Measurements from ENCODE around the gene MYO1D. TPM values are rescaled to one million over a fixed set of nuclear protein-coding genes. Genes with fewer than 3 reads are reported as not detected.

The MYO1D gene
- total and polyA plus RNA-seq, 2 donors (not counting 3 experiments of a cell fraction or from before 2014, with no cell fraction given), result 37.8 to 85.5 TPM

- Histone ChIP-seq H3K9me1 (replicated peaks; ENCODE audit: control insufficient read depth, extremely low read depth, insufficient read depth, low read length) (no peaks in the 10 kb centered on the region), H3K4me1 (ENCODE audit: control insufficient read depth, extremely low read depth, insufficient read depth, low read length) (no peaks in the 10 kb centered on the region), H3K27me3 (ENCODE audit: control insufficient read depth in 2 of 2, insufficient read depth in 2 of 2, low read length in 2 of 2) (no peaks in the 10 kb centered on the region), H3K27ac (ENCODE audit: insufficient read depth, low read depth, low read length) (no peak overlapping the region), H3K79me2 (ENCODE audit: control insufficient read depth, insufficient read depth, low read length) (no peaks in the 10 kb centered on the region), H2AFZ (ENCODE audit: low read depth, low read length) (no peak overlapping the region), H3K36me3 (ENCODE audit: control insufficient read depth in 2 of 2, extremely low read depth in 1 of 2, insufficient read depth in 2 of 2, low read length in 2 of 2) (peaks cover 0 to 2% of the 10 kb centered on the region in 2 experiments), H3K4me2 (ENCODE audit: insufficient read depth, low read length) (no peak overlapping the region), H3K9me3 (replicated peaks; ENCODE audit: control insufficient read depth, insufficient read depth, low read length) (no peaks in the 10 kb centered on the region), H4K20me1 (replicated peaks; ENCODE audit: control insufficient read depth, extremely low read depth, insufficient read depth, low read length) (no peaks in the 10 kb centered on the region), H3K9ac (replicated peaks; ENCODE audit: extremely low read depth, insufficient read depth, low read length) (no peak overlapping the region), H3K4me3 (replicated peaks in 1 of 3; ENCODE audit: insufficient read depth in 1 of 3, low read depth in 1 of 3, low read length in 3 of 3) (no peak overlapping the region)
- POLR2A ChIA-PET, result no interaction called here
- TF ChIP-seq MAX (IDR thresholded peaks at IDR 0.05; ENCODE audit: insufficient read depth, insufficient read length) (no peak), CTCF (IDR thresholded peaks at IDR 0.05; ENCODE audit: extremely low read depth in 1 of 2, insufficient read depth in 1 of 2, low read depth in 1 of 2, low read length in 2 of 2) (no peak), EZH2 (IDR thresholded peaks at IDR 0.05; ENCODE audit: borderline replicate concordance, low read depth, low read length, severe bottlenecking) (no peak), GATA2 (IDR thresholded peaks at IDR 0.05; ENCODE audit: insufficient read depth, insufficient read length, low read depth, low read length) (no peak), POLR2A (IDR thresholded peaks at IDR 0.05; ENCODE audit: low read depth, low read length) (no peak), MYC (IDR thresholded peaks at IDR 0.05; ENCODE audit: low read depth, low read length) (no peak), FOS (IDR thresholded peaks at IDR 0.05; ENCODE audit: borderline replicate concordance, insufficient read depth, low read length) (no peak), POLR2AphosphoS5 (IDR thresholded peaks at IDR 0.05; ENCODE audit: insufficient read depth, low read depth, low read length) (no peak), JUN (IDR thresholded peaks at IDR 0.05; ENCODE audit: borderline replicate concordance, insufficient read depth, insufficient read length, low read depth) (no peak)
- intact Hi-C loops (cut with micrococcal nuclease) (no loop called here), dilution Hi-C loops (cut with MboI; ENCODE audit: extremely low pct_ligation_motif_present, low sequenced_read_pairs) (no loop called here)
- CTCF ChIA-PET, result no interaction called here
- no TSS peak for BruUV-seq (replicated peaks)
- DNase-seq (ENCODE audit: low read depth, low spot score), result no peak
- FAIRE-seq, result no peak
Measured at GRCh38 chr17:32568705-32569104, 308.2 kb downstream of the MYO1D start.
